GM19240 (cell line): ENCODE measurements around the gene PXN.
A peak's percentile ranks its signal among the peaks of the same experiment; 100 is the strongest.
"Not testable (repeated sequence)": the region's sequence is repeated elsewhere in the genome, so short reads cannot be mapped to it uniquely, and the experiment has no call there.

Source experiments
- DNase-seq: peaks from one replicate; pipeline ENCODE4 v3.0.0; 2011; ENCODE audit warnings: low spot score; ENCODE audit not compliant: insufficient read length

PXN gene

GRCh38 chr12:120211904-120212283, 53.6 kb downstream of the PXN start:
- DNase-seq, result no peak

GRCh38 chr12:120211243-120211903, 54.2 kb downstream of the PXN start:
- no peak for DNase-seq

DNA sequence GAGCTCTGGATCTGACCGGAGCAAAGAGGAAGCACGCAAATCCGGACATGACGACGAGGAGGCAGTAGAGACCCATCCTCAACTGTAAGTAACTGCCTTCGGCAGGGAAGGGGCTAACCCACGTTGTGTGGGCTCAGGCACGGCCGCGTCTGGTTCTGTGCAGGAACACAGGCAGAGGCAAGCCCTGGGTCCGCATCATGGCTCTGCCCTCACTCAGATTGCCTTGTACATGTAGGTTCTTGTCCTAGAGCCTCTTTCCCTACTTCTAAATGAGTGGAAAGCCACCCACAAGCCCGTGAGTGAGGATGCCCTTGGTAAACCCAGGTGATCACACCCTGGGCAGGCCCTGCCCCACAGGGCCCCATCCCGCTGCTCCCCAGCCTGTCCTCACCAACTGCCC, 55.7 kb downstream of the PXN start:
- no peak for DNase-seq

DNA sequence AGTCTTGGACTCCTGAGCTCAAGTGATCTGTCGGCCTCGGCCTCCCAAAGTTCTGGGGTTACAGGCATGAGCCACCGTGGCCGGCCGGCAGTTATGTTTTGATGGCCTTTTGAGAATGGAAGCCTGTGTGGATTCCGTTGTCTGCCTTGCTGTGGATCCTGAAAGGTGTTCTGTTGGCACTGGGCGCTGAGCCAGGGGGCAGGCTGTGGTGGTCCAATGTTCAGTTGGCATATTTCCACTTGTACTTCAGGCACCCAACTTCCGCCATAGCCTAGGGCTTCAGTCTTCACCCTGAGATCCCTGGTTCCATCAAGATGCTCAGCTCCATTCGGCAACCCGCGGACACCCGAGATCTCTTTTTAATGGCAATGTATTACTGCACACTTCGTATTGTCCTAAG, 58.3 kb downstream of the PXN start:
- DNase-seq, result no peak

DNA sequence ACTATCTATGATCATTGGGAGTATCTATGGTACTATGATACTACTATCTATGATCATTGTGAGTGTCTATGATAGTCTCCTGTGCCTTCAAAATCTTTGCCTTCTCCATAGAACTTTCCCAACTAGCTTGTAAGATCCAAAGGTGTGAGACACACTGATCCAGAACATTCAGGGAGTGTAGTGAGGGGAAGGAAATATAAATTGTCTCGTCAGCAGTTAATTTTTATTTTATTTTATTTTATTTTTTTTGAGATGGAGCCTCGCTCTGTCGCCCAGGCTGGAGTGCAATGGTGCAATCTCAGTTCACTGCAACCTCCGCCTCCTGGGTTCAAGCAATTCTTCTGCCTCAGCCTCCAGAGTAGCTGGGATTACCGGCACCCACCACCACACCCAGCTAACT, 58.7 kb downstream of the PXN start:
- DNase-seq, result not testable (repeated sequence)

DNA sequence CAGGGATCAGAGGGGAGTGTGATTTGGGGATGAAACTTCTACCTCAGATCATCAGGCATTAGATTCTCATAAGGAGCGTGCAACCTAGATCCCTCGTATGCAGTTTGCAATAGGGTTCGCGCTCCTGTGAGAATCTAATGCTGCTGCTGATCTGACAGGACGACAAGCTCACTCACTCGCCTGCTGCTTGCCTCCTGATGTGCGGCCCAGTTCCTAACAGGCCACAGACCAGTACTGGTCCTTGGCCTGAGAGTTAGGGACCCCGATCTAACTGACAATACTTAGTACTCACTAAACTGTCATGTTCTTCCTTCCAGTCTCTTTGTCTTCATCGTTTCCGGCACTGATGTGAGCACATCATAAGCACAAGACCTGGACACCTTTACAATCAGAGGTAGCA, 59.3 kb downstream of the PXN start:
- DNase-seq, result no peak

DNA sequence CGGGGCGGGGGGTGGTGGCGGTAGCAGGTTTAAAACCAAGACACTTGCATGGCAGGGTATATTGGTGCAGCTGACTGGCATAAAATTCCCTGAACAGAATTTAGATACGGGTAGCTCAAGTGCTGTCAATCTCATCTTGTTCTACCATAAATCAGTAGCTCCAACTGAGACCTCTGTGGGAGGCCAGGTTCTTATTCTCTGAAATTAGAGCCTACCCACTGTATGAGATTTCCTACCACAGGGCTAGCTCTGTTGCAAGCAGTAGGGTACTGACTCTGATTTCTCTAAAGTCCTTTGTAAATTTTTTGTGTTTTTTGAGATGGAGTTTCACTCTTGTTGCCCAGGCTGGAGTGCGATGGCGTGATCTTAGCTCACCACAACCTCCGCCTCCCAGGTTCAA, 61.4 kb downstream of the PXN start:
- DNase-seq, result no peak

DNA sequence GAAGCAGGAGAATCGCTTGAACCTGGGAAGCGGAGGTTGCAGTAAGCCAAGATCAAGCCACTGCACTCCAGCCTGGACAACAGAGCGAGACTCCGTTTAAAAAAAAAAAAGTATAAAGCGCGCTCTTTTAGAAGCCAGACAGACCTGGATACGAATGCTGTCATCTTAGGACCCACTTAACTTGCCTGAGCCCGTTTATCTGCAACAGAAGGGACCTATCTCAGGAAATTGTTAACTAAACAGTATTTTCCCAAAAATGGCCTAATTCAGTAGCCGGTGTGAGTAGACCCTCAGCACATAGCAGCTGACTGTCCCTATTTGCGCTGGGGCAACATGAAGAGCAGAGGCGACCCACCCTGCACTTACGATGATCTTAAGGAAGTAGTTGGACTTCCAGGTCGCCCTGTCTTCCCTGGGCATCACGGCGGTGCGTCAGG, 65.1 kb downstream of the PXN start:
- no peak for DNase-seq

DNA sequence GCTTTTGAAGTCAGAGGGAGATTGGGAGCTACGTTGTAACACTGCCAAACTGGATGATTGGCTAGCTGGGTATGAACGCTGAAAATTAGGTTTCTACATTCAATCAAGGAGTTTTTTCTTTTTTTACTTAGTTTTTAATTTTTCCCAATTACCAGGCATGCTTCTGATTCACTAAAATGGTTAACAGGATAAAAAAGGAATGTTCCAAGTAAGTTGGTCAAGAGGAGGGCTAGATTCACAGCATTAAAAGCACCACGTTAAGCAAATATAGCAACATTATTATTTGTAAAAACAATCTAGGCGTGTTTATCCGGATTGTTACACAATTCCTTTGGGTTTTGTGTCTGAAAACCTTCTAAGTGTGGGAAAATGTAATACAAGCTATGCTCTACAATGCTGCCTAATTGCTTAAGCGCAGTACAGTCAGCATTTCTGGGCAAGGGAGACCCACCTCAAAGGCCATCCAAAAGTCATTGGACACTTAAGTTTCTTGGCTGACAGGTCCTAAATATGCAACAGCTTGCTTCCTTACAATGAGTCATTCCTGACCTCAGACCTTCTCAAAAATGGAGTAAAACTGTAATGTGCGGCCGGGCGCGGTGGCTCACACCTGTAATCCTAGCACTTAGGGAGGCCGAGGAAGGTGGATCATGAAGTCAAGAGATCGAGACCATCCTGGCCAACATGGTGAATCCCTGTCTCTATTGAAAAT, 65.8 kb downstream of the PXN start:
- DNase-seq, result no peak

DNA sequence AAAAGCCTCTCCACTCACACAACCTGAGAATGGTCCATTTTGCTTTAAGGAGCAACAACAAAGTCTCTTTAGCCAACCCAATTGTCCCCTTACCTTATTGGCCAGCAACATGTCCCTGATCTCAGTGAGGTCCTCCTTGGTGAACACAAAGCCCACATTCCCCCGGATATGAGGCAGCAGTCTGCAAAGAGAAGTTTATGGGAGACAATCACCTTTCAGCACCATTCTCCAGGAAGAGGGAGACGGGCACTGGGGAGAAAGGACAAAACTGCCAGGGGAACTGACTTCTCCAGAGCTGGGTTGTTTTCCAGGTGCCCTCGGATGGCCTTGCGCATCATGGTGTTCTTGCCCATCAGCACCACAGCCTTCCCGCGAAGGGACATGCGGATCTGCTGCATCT, 66.5 kb downstream of the PXN start:
- DNase-seq, result no peak

GRCh38 chr12:120197542-120197887, 68.0 kb downstream of the PXN start:
- DNase-seq, result no peak

DNA sequence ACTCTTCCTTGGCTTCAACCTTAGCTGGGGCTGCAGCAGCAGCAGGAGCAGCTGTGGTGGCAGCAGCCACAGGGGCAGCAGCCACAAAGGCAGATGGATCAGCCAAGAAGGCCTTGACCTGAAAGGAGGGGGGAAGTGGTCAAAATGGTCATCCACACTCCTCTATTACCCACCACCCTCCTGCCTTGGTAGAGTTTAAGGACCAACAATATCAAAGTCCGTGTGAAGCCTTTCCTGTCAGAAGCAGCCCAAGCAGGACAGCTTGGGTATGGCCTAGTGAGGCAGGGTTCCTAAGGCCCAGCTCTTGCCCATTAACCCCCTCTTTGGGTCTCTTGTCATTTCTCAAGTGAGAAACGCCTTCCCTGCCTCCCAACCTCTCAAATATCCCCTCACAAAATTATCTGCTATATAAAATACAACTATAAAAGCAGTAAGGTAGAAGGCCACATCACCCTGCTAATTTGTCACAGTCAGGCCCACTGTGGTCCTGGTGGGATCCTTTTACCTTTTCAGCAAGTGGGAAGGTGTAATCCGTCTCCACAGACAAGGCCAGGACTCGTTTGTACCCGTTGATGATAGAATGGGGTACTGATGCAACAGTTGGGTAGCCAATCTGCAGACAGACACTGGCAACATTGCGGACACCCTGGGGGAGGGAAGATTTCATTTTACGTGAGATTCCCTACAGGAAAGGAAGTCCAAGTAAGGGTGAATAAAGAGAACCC, 68.6 kb downstream of the PXN start:
- DNase-seq, result not testable (repeated sequence)

DNA sequence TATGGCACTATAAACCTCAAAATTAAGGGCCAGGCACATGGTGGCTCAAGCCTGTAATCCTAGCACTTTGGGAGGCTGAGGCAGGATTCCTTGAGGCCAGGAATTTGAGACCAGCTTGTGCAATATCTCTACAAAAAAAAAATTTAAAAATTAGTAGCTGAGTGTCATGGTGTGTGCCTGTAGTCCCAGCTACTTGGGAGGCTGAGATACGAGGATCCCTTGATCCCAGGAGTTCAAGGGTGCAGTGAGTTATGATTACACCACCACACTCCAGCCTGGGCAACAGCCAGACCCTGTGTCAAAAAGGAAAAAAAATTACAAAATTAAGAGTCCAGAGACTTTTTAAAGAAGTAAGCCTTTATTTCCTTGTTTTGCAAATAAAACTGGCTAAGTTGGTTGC, 69.2 kb downstream of the PXN start:
- no peak for DNase-seq

DNA sequence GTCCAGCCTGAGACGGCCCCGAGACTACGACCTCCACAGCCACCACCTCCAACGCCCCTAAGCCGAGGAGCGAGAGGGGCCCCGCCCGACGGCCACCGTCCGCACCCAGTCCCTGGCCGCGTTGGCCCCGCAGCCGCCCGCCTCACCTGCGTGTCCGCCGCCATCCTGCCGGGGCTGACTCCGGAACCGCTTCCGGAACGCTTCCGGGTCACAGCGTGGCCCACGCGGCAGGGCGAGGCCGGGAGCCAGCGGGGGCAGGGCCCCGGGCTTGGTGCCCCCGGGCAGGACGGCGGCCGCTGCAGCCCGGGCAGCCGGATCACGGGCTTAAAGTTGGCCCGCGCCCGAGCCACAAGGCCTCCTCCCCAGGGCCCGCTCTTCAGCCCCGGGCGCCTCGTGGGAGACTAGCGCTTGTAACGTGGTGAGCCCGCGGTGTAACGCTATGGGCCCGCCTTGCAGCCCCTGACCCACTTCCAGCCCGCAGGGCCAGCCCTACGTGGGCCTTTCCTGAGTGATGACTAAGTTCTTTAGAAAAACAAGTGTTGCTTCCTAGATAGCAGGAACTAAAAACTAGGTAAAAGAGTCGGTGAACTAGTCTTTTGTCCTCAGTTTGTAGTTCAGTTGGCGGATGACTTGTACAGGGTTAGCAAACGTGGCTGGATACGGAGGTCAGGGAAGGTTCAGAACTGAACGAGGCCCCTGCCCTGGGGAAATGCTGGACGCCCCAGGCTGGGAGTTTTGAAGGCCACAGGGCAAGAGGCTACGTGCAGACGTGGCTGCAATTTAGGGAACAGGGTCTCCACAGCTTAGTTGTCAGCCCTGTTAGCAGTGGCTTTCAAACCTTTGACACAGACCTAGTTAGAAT, 70.8 kb downstream of the PXN start, which contains the start of gene GCN1:
GCN1 (minus strand) TSS at position 182 of the 862 bp plus-strand sequence; CDS start at position 164, 18 bp downstream.
- DNase-seq, result peak; percentile 58

DNA sequence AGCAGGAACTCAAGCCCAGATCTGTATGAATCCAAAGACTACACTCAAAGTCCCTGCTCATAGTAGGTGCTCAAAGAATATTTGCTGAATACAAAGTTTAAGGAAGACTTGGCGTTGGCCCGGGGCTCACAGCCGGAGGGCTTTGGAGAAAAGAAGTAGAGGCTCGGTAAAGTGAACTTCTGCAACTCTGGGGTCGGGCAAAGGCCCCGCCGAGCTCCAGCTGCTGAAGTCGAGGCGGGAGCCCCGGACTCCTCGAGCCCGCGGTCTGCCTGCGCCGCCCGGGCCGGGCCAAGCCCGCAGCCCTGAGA, 71.3 kb downstream of the PXN start:
- no peak for DNase-seq

- DNase-seq, result not testable (repeated sequence)
Observed at GRCh38 chr12:120193286-120193685, 72.2 kb downstream of the PXN start.

- DNase-seq, result no peak
Observed at GRCh38 chr12:120190985-120191480, 74.5 kb downstream of the PXN start.

- DNase-seq, result no peak
Observed at GRCh38 chr12:120190386-120190785, 75.1 kb downstream of the PXN start.

DNA sequence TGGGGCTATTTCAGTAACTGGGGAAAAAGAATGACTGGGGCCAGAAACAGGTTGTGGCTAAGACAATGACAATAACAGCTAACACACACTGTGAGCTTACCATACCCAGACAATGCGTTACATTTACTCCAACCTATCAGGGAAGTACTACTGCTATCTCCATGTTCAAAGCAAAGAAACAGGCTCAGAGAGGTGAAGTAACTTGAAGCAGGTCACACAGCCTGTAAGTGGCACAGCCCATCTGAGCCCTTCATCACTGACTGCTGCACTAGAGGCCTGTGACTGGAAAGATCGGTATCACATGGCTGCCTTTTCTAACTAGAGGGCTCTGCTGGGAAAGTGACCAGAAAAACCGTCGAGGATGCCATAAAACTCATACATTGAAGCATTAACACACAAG, 78.9 kb downstream of the PXN start:
- no peak for DNase-seq

- DNase-seq, result no peak
Observed at GRCh38 chr12:120183211-120183631, 82.3 kb downstream of the PXN start.

DNA sequence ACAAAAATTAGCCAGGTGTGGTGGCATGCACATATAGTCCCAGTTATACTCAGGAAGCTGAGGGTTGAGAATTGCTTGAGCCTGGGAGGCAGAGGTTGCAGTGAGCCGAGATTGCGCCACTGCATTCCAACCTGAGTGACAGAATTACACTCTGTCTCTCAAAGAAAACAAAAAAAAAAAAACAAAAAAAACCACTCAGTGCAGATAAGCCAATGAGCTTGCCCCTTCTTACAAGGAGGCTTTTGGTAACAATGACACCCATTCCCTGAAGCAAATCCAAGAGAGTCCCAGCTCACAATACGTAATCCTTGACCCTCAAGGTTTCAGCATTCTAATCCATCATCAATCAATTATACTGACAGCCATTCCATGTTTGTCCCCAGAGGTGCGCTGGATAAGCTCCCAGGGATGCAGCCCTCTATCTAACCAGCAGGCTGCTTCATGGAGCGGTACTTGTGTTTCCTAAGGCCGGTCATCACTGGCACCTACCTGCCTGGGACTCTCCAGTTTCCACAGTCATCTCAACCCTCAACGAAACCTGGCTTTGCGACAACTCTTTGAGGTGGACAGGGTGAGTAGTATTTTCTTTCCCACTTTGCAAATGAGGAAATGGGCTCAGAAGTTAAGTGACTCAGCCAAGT, 83.4 kb downstream of the PXN start:
- DNase-seq, result no peak
